ENCODE data around the gene N4BP2.

DNA sequence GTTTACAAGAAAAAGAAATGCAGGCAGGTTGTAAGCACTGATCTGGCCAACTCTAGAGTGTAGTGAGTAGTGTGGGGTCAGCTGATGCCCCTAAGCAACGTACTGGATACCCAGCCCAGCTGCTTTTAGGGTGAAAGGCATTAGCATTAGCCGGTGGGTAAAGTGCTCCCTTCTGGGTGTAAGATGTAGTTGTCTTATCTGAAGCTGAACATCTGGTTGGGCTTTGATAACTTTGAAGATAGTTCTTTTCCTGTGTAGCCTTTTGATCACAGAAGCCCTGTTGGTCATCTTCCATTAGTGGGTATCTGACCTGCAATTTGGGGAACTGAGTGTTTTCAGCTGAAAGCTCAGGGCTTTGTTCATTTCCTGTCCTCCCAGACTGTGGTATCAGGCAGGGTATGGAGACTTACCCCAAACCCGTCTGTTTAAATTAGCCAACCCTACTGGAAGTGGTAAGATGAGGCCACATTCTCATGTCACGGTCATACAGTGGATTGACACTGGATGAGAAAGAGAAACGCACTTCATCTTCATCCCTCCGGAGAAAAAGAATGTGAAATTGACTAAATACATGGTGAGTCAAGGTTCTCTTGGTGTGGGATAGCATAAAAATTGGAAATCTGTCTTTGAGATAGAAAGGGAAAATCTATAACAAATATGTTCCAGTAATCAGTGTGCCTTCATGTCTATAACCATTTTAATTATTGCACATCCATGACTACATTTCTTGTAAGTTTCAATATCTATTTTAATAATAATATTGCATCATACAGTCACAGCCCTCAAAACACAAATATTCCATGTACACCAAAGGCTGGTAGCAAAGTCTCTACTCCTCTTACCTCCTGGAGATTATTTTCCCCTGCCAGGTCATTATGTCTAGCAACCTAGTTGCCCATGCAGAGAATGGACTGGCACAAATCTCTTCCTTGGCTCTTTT, 148.9 kb downstream of the N4BP2 start:
- TF ChIP-seq, protein P1, sequence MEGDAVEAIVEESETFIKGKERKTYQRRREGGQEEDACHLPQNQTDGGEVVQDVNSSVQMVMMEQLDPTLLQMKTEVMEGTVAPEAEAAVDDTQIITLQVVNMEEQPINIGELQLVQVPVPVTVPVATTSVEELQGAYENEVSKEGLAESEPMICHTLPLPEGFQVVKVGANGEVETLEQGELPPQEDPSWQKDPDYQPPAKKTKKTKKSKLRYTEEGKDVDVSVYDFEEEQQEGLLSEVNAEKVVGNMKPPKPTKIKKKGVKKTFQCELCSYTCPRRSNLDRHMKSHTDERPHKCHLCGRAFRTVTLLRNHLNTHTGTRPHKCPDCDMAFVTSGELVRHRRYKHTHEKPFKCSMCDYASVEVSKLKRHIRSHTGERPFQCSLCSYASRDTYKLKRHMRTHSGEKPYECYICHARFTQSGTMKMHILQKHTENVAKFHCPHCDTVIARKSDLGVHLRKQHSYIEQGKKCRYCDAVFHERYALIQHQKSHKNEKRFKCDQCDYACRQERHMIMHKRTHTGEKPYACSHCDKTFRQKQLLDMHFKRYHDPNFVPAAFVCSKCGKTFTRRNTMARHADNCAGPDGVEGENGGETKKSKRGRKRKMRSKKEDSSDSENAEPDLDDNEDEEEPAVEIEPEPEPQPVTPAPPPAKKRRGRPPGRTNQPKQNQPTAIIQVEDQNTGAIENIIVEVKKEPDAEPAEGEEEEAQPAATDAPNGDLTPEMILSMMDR (IDR thresholded peaks at IDR 0.05), result no peak
- TF ChIP-seq POLR2A (IDR thresholded peaks at IDR 0.05), result no peak

Data from ovary (tissue), 3 donors.